ENCODE measurements around the gene HSD17B1. TPM values are rescaled to one million over a fixed set of nuclear protein-coding genes. Genes with fewer than 3 reads are reported as not detected.

The HSD17B1 gene
- polyA plus RNA-seq, 1 donor from 2014 or later = 1.0 TPM

DNA sequence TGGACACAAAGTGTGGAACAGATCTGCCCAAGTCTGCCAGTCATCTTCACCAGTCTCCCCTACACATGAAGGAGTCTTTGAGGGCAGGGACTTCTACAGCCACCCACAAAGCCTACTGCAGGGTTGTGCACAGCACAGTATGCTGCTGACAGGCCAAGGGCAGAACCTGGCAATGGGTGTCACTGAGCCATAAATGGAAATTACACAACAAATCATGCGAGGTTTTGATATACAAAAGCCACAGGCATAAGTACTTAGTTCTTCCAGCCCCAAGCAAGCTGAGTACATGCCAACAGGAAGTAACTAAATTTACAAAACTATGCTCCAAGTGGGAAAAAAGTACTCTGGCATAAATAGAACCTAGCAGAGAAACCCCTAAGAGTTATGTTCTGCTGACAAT is 32.6 kb downstream of the HSD17B1 start:
- no peak overlapping the region for H2AFZ ChIP-seq (ENCODE audit: low read depth, low read length)
- no peaks in the 10 kb centered on the region for H3K27me3 ChIP-seq (ENCODE audit: insufficient read depth, low read depth, low read length)
- H3K79me2 ChIP-seq (replicated peaks; ENCODE audit: insufficient read depth, low read length) = no peaks in the 10 kb centered on the region
- no peaks in the 10 kb centered on the region for H3K36me3 ChIP-seq (ENCODE audit: insufficient read depth, low read length)
- no peaks in the 10 kb centered on the region for H3F3A ChIP-seq (ENCODE audit: insufficient read depth, low read length, poor library complexity, severe bottlenecking)
- no peaks in the 10 kb centered on the region for H4K20me1 ChIP-seq (ENCODE audit: insufficient read depth)
- H3K9me3 ChIP-seq (ENCODE audit: low read length) = no peaks in the 10 kb centered on the region
- H3K4me2 ChIP-seq (ENCODE audit: low read length) = no peak overlapping the region
- H3K9me2 ChIP-seq (ENCODE audit: insufficient read depth, low read length) = no peaks in the 10 kb centered on the region
- TF ChIP-seq MXI1 (conservative IDR thresholded peaks at IDR 0.05; ENCODE audit: poor library complexity, severe bottlenecking) = no peak
- no peak for TF ChIP-seq SMC3 (conservative IDR thresholded peaks at IDR 0.05; ENCODE audit: poor library complexity)
- H3K4me3 ChIP-seq (ENCODE audit: low read length) = no peak overlapping the region
- no peak overlapping the region for H3K9ac ChIP-seq (ENCODE audit: low read length)
- H3K27ac ChIP-seq (ENCODE audit: low read length) = no peak overlapping the region

DNA sequence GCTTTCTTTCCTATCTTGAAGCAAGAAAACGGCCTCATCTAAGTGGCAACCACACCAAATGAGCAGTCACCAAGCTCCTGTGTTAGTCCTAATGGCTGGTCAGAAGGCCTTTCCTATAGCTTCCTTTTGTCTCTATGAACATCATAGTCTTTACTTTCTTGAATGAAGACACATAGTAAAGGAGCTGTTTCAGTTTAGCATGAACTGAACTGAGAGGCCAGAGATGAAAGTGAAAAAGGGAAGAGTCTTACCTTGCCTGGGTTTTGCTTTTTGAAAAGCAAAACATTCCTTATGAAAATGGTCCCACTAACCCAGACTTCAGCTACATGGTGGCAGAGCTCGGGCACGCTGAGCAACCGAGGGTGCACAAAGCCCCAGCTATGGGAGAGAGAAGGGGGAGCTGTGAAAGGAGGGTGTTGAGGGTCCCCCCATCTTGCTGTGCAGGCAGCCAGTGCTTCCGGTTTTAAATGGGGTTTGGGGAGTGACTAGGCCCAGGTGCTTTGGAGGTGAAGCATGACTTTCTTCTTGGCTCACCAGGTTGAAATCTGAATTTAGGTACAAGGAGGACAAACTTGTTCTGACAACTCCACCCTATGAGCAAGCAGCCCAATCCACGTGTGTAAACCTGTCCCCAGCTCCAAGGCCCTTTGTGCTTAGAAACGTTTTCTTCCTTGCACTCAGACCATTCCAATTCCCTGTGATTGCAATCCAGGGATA is 33.9 kb downstream of the HSD17B1 start:
- H3K36me3 ChIP-seq (ENCODE audit: insufficient read depth, low read length) = no peaks in the 10 kb centered on the region
- no peak overlapping the region for H3K4me2 ChIP-seq (ENCODE audit: low read length)
- no peak overlapping the region for H3K9ac ChIP-seq (ENCODE audit: low read length)
- TF ChIP-seq TAF1 (IDR thresholded peaks at IDR 0.05; ENCODE audit: low read depth) (no peak), RAD21 (conservative IDR thresholded peaks at IDR 0.05) (no peak), SMC3 (conservative IDR thresholded peaks at IDR 0.05; ENCODE audit: poor library complexity) (no peak), EP300 (conservative IDR thresholded peaks at IDR 0.05; ENCODE audit: poor library complexity, severe bottlenecking) (no peak), POLR2AphosphoS5 (IDR thresholded peaks at IDR 0.05) (no peak), EZH2 (IDR thresholded peaks at IDR 0.05; ENCODE audit: borderline replicate concordance, insufficient read depth, low read length, poor library complexity, severe bottlenecking) (no peak)
- TF ChIP-seq, protein P1, sequence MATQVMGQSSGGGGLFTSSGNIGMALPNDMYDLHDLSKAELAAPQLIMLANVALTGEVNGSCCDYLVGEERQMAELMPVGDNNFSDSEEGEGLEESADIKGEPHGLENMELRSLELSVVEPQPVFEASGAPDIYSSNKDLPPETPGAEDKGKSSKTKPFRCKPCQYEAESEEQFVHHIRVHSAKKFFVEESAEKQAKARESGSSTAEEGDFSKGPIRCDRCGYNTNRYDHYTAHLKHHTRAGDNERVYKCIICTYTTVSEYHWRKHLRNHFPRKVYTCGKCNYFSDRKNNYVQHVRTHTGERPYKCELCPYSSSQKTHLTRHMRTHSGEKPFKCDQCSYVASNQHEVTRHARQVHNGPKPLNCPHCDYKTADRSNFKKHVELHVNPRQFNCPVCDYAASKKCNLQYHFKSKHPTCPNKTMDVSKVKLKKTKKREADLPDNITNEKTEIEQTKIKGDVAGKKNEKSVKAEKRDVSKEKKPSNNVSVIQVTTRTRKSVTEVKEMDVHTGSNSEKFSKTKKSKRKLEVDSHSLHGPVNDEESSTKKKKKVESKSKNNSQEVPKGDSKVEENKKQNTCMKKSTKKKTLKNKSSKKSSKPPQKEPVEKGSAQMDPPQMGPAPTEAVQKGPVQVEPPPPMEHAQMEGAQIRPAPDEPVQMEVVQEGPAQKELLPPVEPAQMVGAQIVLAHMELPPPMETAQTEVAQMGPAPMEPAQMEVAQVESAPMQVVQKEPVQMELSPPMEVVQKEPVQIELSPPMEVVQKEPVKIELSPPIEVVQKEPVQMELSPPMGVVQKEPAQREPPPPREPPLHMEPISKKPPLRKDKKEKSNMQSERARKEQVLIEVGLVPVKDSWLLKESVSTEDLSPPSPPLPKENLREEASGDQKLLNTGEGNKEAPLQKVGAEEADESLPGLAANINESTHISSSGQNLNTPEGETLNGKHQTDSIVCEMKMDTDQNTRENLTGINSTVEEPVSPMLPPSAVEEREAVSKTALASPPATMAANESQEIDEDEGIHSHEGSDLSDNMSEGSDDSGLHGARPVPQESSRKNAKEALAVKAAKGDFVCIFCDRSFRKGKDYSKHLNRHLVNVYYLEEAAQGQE (IDR thresholded peaks at IDR 0.05; ENCODE audit: borderline replicate concordance) = no peak
- H3K4me3 ChIP-seq (ENCODE audit: low read length) = no peak overlapping the region
- H3K79me2 ChIP-seq (replicated peaks; ENCODE audit: insufficient read depth, low read length) = no peaks in the 10 kb centered on the region
- no peak overlapping the region for H2AFZ ChIP-seq (ENCODE audit: low read depth, low read length)
- no peaks in the 10 kb centered on the region for H3K9me3 ChIP-seq (ENCODE audit: low read length)
- H3K27me3 ChIP-seq (ENCODE audit: insufficient read depth, low read depth, low read length) = no peaks in the 10 kb centered on the region
- no peaks in the 10 kb centered on the region for H3F3A ChIP-seq (ENCODE audit: insufficient read depth, low read length, poor library complexity, severe bottlenecking)
- no peak overlapping the region for H3K27ac ChIP-seq (ENCODE audit: low read length)
- H4K20me1 ChIP-seq (ENCODE audit: insufficient read depth) = no peaks in the 10 kb centered on the region
- H3K9me2 ChIP-seq (ENCODE audit: insufficient read depth, low read length) = no peaks in the 10 kb centered on the region

DNA sequence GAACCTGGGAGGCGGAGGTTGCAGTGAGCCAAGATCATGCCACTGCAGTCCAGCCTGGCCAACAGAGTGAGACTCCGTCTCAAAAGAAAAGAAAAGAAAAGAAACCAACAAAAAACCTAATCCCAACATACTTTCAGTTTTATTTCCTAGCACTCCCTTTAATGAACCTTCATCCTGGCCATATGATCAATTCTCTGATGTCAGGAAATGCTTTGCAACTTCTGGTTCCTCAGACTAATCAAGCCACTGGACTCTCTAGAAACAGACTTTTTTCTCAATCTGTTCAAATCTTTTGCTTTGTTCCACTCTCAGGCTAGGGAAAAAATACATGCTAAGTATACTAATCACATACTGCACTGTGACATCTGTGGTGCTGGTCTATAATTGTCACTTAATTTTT is 38.2 kb downstream of the HSD17B1 start:
- no peak overlapping the region for H3K27ac ChIP-seq (ENCODE audit: low read length)
- TF ChIP-seq EP300 (conservative IDR thresholded peaks at IDR 0.05; ENCODE audit: poor library complexity, severe bottlenecking) (no peak), MXI1 (conservative IDR thresholded peaks at IDR 0.05; ENCODE audit: poor library complexity, severe bottlenecking) (no peak), EZH2 (IDR thresholded peaks at IDR 0.05; ENCODE audit: borderline replicate concordance, insufficient read depth, low read length, poor library complexity, severe bottlenecking) (no peak), TAF1 (IDR thresholded peaks at IDR 0.05; ENCODE audit: low read depth) (no peak), SMC3 (conservative IDR thresholded peaks at IDR 0.05; ENCODE audit: poor library complexity) (no peak)
- TF ChIP-seq, protein P2, sequence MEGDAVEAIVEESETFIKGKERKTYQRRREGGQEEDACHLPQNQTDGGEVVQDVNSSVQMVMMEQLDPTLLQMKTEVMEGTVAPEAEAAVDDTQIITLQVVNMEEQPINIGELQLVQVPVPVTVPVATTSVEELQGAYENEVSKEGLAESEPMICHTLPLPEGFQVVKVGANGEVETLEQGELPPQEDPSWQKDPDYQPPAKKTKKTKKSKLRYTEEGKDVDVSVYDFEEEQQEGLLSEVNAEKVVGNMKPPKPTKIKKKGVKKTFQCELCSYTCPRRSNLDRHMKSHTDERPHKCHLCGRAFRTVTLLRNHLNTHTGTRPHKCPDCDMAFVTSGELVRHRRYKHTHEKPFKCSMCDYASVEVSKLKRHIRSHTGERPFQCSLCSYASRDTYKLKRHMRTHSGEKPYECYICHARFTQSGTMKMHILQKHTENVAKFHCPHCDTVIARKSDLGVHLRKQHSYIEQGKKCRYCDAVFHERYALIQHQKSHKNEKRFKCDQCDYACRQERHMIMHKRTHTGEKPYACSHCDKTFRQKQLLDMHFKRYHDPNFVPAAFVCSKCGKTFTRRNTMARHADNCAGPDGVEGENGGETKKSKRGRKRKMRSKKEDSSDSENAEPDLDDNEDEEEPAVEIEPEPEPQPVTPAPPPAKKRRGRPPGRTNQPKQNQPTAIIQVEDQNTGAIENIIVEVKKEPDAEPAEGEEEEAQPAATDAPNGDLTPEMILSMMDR (IDR thresholded peaks at IDR 0.05; ENCODE audit: poor library complexity, severe bottlenecking) = no peak
- TF ChIP-seq, protein P1 (IDR thresholded peaks at IDR 0.05; ENCODE audit: borderline replicate concordance) = no peak
- H3K79me2 ChIP-seq (replicated peaks; ENCODE audit: insufficient read depth, low read length) = peaks cover 4% of the 10 kb centered on the region
- no peaks in the 10 kb centered on the region for H3K9me2 ChIP-seq (ENCODE audit: insufficient read depth, low read length)
- no peak overlapping the region for H2AFZ ChIP-seq (ENCODE audit: low read depth, low read length)
- no peak overlapping the region for H3K4me3 ChIP-seq (ENCODE audit: low read length)
- no peaks in the 10 kb centered on the region for H3K36me3 ChIP-seq (ENCODE audit: insufficient read depth, low read length)
- H4K20me1 ChIP-seq (ENCODE audit: insufficient read depth) = no peaks in the 10 kb centered on the region
- no peaks in the 10 kb centered on the region for H3K27me3 ChIP-seq (ENCODE audit: insufficient read depth, low read depth, low read length)
- no peak overlapping the region for H3K9ac ChIP-seq (ENCODE audit: low read length)
- no peaks in the 10 kb centered on the region for H3F3A ChIP-seq (ENCODE audit: insufficient read depth, low read length, poor library complexity, severe bottlenecking)
- no peaks in the 10 kb centered on the region for H3K9me3 ChIP-seq (ENCODE audit: low read length)
- H3K4me2 ChIP-seq (ENCODE audit: low read length) = no peak overlapping the region

Data from neural cell (in vitro differentiated cells).